ENCODE data around the gene FILIP1.

DNA sequence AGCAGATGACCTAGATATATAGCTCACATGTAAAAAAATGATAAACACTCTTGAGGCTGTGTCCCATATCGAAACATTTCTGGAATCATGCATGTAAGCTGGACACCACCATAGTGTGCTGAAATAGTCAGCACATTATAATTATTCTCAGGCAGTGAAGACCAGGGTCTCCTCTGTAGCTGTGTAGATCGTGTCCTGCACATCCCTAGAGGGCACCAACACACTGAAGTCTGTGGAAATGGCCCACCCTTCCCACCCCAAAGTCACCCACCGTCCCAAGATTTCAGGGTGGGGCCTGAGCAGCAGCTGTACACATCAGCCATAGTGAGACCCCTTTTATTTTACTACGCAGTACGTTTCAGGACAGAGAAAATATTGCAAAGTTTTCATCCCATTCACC lies 188.0 kb downstream of the FILIP1 start:
- TF ChIP-seq, protein P1, sequence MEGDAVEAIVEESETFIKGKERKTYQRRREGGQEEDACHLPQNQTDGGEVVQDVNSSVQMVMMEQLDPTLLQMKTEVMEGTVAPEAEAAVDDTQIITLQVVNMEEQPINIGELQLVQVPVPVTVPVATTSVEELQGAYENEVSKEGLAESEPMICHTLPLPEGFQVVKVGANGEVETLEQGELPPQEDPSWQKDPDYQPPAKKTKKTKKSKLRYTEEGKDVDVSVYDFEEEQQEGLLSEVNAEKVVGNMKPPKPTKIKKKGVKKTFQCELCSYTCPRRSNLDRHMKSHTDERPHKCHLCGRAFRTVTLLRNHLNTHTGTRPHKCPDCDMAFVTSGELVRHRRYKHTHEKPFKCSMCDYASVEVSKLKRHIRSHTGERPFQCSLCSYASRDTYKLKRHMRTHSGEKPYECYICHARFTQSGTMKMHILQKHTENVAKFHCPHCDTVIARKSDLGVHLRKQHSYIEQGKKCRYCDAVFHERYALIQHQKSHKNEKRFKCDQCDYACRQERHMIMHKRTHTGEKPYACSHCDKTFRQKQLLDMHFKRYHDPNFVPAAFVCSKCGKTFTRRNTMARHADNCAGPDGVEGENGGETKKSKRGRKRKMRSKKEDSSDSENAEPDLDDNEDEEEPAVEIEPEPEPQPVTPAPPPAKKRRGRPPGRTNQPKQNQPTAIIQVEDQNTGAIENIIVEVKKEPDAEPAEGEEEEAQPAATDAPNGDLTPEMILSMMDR (conservative IDR thresholded peaks at IDR 0.05 in 1 of 2, IDR thresholded peaks at IDR 0.05 in 1 of 2; ENCODE audit: low read depth in 1 of 2, low read length in 2 of 2) = no peak
- TF ChIP-seq EZH2 (IDR thresholded peaks at IDR 0.05; ENCODE audit: low read length, missing control alignments) = no peak

Data from fibroblast of lung (primary cell).